SK-N-SH treated with all-trans-retinoic acid at 6 μM for 48 hours (cell line): Measurements from ENCODE around the gene UGT1A5.

Source experiments
- ARNTL ChIP-seq: fragments of 450-650 bp; formaldehyde crosslinking; IDR thresholded peaks from 2 replicates; pipeline ENCODE4 v1.5.0; 2020; ENCODE audit warnings: low read depth, mild to moderate bottlenecking, moderate library complexity, borderline replicate concordance
- CREB5 ChIP-seq: fragments of 250-450 bp; sonication (Bioruptor Pico); IDR thresholded peaks from 2 replicates; pipeline ENCODE4 v1.5.1; 2020; ENCODE audit warnings: low read depth, mild to moderate bottlenecking, moderate library complexity
- CSDC2 ChIP-seq: fragments of 250-450 bp; sonication (Bioruptor Pico); IDR thresholded peaks from 2 replicates; pipeline ENCODE4 v1.5.0; 2020; ENCODE audit warnings: mild to moderate bottlenecking, moderate library complexity
- OSR1 ChIP-seq: fragments of 250-450 bp; sonication (Bioruptor Pico); IDR thresholded peaks from 2 replicates; pipeline ENCODE4 v1.8.0; 2022; ENCODE audit warnings: moderate library complexity, mild to moderate bottlenecking, inconsistent platforms
- RARB ChIP-seq: fragments of 250-450 bp; sonication (Bioruptor Pico); IDR thresholded peaks from 2 replicates; pipeline ENCODE4 v1.8.0; 2021; ENCODE audit warnings: mild to moderate bottlenecking, moderate library complexity
- TSHZ2 ChIP-seq: fragments of 250-450 bp; sonication (Bioruptor Pico); IDR thresholded peaks from 2 replicates; pipeline ENCODE4 v1.5.0; 2020; ENCODE audit warnings: mild to moderate bottlenecking, moderate library complexity
- ZNF565 ChIP-seq: fragments of 450-650 bp; formaldehyde crosslinking; conservative IDR thresholded peaks from 2 replicates; pipeline ENCODE4 v1.5.0; 2020; ENCODE audit warnings: low read depth, mild to moderate bottlenecking, moderate library complexity
- TF ChIP-seq, protein P1 (sequence below): fragments of 250-450 bp; sonication (Bioruptor Pico); IDR thresholded peaks from 2 replicates; pipeline ENCODE4 v1.8.0; 2020; ENCODE audit warnings: mild to moderate bottlenecking, moderate library complexity, borderline replicate concordance
- TF ChIP-seq, protein P2 (sequence below): fragments of 250-450 bp; sonication (Bioruptor Pico); IDR thresholded peaks from 2 replicates; pipeline ENCODE4 v1.8.0; 2021; ENCODE audit warnings: low read depth, mild to moderate bottlenecking, moderate library complexity, borderline replicate concordance

GRCh38 chr2:233688341-233688740 is 24.4 kb upstream of the UGT1A5 start:
- TF ChIP-seq ARNTL: no peak
- TF ChIP-seq TSHZ2: no peak
- no peak for TF ChIP-seq OSR1 (CRISPR knock-in tag)
- no peak for TF ChIP-seq CREB5 (CRISPR knock-in tag)
- TF ChIP-seq CSDC2 (CRISPR knock-in tag): no peak
- no peak for TF ChIP-seq ZNF565 (CRISPR knock-in tag)
- TF ChIP-seq RARB (CRISPR knock-in tag): no peak
- TF ChIP-seq, protein P1, sequence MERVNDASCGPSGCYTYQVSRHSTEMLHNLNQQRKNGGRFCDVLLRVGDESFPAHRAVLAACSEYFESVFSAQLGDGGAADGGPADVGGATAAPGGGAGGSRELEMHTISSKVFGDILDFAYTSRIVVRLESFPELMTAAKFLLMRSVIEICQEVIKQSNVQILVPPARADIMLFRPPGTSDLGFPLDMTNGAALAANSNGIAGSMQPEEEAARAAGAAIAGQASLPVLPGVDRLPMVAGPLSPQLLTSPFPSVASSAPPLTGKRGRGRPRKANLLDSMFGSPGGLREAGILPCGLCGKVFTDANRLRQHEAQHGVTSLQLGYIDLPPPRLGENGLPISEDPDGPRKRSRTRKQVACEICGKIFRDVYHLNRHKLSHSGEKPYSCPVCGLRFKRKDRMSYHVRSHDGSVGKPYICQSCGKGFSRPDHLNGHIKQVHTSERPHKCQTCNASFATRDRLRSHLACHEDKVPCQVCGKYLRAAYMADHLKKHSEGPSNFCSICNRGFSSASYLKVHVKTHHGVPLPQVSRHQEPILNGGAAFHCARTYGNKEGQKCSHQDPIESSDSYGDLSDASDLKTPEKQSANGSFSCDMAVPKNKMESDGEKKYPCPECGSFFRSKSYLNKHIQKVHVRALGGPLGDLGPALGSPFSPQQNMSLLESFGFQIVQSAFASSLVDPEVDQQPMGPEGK: no peak
- TF ChIP-seq, protein P2, sequence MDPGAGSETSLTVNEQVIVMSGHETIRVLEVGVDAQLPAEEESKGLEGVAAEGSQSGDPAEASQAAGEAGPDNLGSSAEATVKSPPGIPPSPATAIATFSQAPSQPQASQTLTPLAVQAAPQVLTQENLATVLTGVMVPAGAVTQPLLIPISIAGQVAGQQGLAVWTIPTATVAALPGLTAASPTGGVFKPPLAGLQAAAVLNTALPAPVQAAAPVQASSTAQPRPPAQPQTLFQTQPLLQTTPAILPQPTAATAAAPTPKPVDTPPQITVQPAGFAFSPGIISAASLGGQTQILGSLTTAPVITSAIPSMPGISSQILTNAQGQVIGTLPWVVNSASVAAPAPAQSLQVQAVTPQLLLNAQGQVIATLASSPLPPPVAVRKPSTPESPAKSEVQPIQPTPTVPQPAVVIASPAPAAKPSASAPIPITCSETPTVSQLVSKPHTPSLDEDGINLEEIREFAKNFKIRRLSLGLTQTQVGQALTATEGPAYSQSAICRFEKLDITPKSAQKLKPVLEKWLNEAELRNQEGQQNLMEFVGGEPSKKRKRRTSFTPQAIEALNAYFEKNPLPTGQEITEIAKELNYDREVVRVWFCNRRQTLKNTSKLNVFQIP: no peak
